Activated B cell treated with CpG ODN at 0.5 μM for 24 hours (primary cell): ENCODE measurements around the gene TCF4. TPM values are rescaled to one million over a fixed set of nuclear protein-coding genes. Genes with fewer than 3 reads are reported as not detected.

Experiments used
- ATAC-seq: fragments of 200-7000 bp; cut with Tn5 transposase; one replicate; pipeline ENCODE4 v1.10.0; 2021; ENCODE audit warnings: low read depth, mild to moderate bottlenecking, moderate library complexity
- CTCF ChIA-PET: fragments of 350-600 bp; sonication (Branson Sonifier 250); formaldehyde crosslinking; loops from one replicate; lab custom pipeline; 2021; ENCODE audit warnings: antibody characterized with exemption; lab: Charles Lee
- POLR2A ChIA-PET: fragments of 350-600 bp; sonication (Branson Sonifier 250); formaldehyde crosslinking; loops from one replicate; lab custom pipeline; 2021; ENCODE audit warnings: antibody characterized with exemption; lab: Charles Lee
- DNase-seq: peaks from one replicate; pipeline ENCODE4 v3.0.0; 2022
- H3K27ac Mint-ChIP-seq: one replicate; pipeline ENCODE4 v1.8.0; 2020; ENCODE audit warnings: mixed read lengths
- H3K27me3 Mint-ChIP-seq: one replicate; pipeline ENCODE4 v1.8.0; 2021; ENCODE audit warnings: mixed read lengths
- H3K36me3 Mint-ChIP-seq: one replicate; pipeline ENCODE4 v1.8.0; 2021; ENCODE audit warnings: low read depth, mixed read lengths
- H3K4me1 Mint-ChIP-seq: one replicate; pipeline ENCODE4 v1.8.0; 2021; ENCODE audit warnings: mixed read lengths
- H3K4me3 Mint-ChIP-seq: one replicate; pipeline ENCODE4 v1.8.0; 2020; ENCODE audit warnings: mild to moderate bottlenecking, mixed read lengths
- H3K9me3 Mint-ChIP-seq: one replicate; pipeline ENCODE4 v1.8.0; 2020; ENCODE audit warnings: mixed read lengths
- intact Hi-C: fragments of 100-400 bp; cut with micrococcal nuclease; formaldehyde crosslinking; loops from one replicate; pipeline ENCODE4 v1.15.1; 2024
- total RNA-seq: library from RNA; stranded (reverse); gene quantifications from 2 replicates; pipeline ENCODE4 v1.2.3, GENCODE V29; 2022
- TF ChIP-seq, protein P1 (sequence below): fragments of 200-600 bp; IDR thresholded peaks from one replicate; pipeline ENCODE4 v1.8.0; 2022; ENCODE audit warnings: antibody characterized with exemption, mild to moderate bottlenecking

TCF4 gene
- total RNA-seq, 1 donor from 2014 or later, result 270 TPM

- CTCF ChIA-PET, result no interaction called here
- intact Hi-C loops, result no loop called here
- Mint-ChIP-seq H3K9me3 (no peaks in the 10 kb centered on the region), H3K27me3 (no peaks in the 10 kb centered on the region), H3K36me3 (no peaks in the 10 kb centered on the region), H3K4me3 (no peak overlapping the region), H3K27ac (no peak overlapping the region), H3K4me1 (peaks cover 49% of the 10 kb centered on the region)
- POLR2A ChIA-PET, result no interaction called here
- no peak for ATAC-seq
- no peak for DNase-seq
- TF ChIP-seq, protein P1, sequence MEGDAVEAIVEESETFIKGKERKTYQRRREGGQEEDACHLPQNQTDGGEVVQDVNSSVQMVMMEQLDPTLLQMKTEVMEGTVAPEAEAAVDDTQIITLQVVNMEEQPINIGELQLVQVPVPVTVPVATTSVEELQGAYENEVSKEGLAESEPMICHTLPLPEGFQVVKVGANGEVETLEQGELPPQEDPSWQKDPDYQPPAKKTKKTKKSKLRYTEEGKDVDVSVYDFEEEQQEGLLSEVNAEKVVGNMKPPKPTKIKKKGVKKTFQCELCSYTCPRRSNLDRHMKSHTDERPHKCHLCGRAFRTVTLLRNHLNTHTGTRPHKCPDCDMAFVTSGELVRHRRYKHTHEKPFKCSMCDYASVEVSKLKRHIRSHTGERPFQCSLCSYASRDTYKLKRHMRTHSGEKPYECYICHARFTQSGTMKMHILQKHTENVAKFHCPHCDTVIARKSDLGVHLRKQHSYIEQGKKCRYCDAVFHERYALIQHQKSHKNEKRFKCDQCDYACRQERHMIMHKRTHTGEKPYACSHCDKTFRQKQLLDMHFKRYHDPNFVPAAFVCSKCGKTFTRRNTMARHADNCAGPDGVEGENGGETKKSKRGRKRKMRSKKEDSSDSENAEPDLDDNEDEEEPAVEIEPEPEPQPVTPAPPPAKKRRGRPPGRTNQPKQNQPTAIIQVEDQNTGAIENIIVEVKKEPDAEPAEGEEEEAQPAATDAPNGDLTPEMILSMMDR, result no peak
Observed at GRCh38 chr18:55504808-55505207, 83.2 kb downstream of the TCF4 start.

- no peak for DNase-seq
- ChIA-PET POLR2A (no interaction called here), CTCF (no interaction called here)
- Mint-ChIP-seq H3K36me3 (no peaks in the 10 kb centered on the region), H3K4me3 (no peak overlapping the region), H3K4me1 (peaks cover 37% of the 10 kb centered on the region), H3K9me3 (no peaks in the 10 kb centered on the region), H3K27ac (no peak overlapping the region), H3K27me3 (no peaks in the 10 kb centered on the region)
- TF ChIP-seq, protein P1, result no peak
- intact Hi-C loops, result no loop called here
- no peak for ATAC-seq
Observed at GRCh38 chr18:55503167-55503820, 84.7 kb downstream of the TCF4 start.

- CTCF ChIA-PET, result interaction anchor here (0.8 kb wide), 1 partner anchor 49 kb away, joined by 3 read pairs; no protein-coding TSS in a partner anchor
Observed at GRCh38 chr18:55501982-55502710, 85.8 kb downstream of the TCF4 start.

GRCh38 chr18:55501579-55501978 lies 86.4 kb downstream of the TCF4 start:
- Mint-ChIP-seq H3K4me1 (peaks cover 25% of the 10 kb centered on the region), H3K27ac (no peak overlapping the region), H3K4me3 (no peak overlapping the region), H3K9me3 (no peaks in the 10 kb centered on the region), H3K36me3 (no peaks in the 10 kb centered on the region), H3K27me3 (no peaks in the 10 kb centered on the region)
- CTCF ChIA-PET, result no interaction called here
- POLR2A ChIA-PET, result no interaction called here
- DNase-seq (no peak), ATAC-seq (no peak)
- TF ChIP-seq, protein P1, result no peak
- intact Hi-C loops, result no loop called here

More at GRCh38 chr18:55501982-55502710, 85.8 kb downstream of the TCF4 start:
- H3K4me1 Mint-ChIP-seq, result peaks cover 27% of the 10 kb centered on the region
- no peak for ATAC-seq
- POLR2A ChIA-PET, result no interaction called here
- TF ChIP-seq, protein P1, result no peak
- no peaks in the 10 kb centered on the region for H3K27me3 Mint-ChIP-seq
- H3K9me3 Mint-ChIP-seq, result no peaks in the 10 kb centered on the region
- no peak overlapping the region for H3K27ac Mint-ChIP-seq
- no peak overlapping the region for H3K4me3 Mint-ChIP-seq
- DNase-seq, result no peak
- intact Hi-C loops, result no loop called here
- H3K36me3 Mint-ChIP-seq, result no peaks in the 10 kb centered on the region

DNA sequence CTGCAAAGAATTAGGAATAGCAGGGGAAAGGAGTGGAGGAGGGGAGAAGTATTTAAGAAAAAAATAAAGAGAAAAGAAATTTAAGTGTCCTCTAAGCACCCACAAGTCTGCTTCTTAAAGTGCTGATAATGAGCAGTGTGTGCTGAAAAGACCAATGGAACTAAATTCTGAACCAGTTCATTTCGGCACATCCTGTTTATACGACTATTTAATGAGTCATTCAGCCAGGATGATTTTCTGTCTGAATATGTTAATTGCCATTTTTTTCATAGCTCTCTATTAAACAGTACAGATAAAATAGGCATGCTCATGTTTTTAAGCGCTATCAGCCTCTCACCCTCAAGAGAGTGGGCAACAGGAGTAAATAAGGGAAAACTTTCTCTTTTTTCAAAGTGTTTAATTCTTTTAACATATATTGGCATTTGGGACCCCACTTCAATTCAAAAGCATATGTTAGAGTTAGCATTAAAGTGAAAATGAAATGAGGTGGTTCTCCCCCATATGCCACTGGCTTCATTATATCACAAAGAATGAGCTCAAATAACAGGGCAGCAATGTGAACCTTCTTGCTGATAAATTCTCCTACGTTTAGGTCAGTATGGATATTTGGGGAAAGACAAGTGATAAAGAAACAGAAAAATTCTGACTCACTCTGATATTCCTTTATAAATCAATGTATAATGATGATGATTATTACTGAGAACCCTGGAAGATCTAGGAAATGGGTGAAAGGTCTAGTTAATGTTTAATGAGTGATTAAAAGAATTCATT lies 87.5 kb downstream of the TCF4 start:
- Mint-ChIP-seq H3K27me3 (no peaks in the 10 kb centered on the region), H3K4me3 (no peak overlapping the region), H3K36me3 (no peaks in the 10 kb centered on the region), H3K4me1 (peaks cover 15% of the 10 kb centered on the region), H3K9me3 (no peaks in the 10 kb centered on the region), H3K27ac (no peak overlapping the region)
- intact Hi-C loops, result no loop called here
- CTCF ChIA-PET, result no interaction called here
- POLR2A ChIA-PET, result interaction anchor here (0.5 kb wide), 1 partner anchor 179 kb away, joined by 4 read pairs; no protein-coding TSS in a partner anchor
- ATAC-seq (no peak), DNase-seq (no peak)
- TF ChIP-seq, protein P1, result no peak
